ENCODE measurements around the gene IGSF21.

GRCh38 chr1:18244762-18245161 is 137.2 kb downstream of the IGSF21 start:
- TF ChIP-seq CTCF (IDR thresholded peaks at IDR 0.05) = no peak
- TF ChIP-seq POLR2AphosphoS5 (IDR thresholded peaks at IDR 0.05) = no peak
- no peak for TF ChIP-seq EP300 (IDR thresholded peaks at IDR 0.05)
- TF ChIP-seq POLR2A (IDR thresholded peaks at IDR 0.05) = no peak

All from gastroesophageal sphincter (tissue), 3 donors.